Measurements from ENCODE around the gene TGFBR3.

GRCh38 chr1:91784616-91785015 is 101.3 kb downstream of the TGFBR3 start:
- no peak for TF ChIP-seq CTCF (IDR thresholded peaks at IDR 0.05)
- TF ChIP-seq POLR2A (IDR thresholded peaks at IDR 0.05): no peak

Data from stomach (tissue), 4 donors.